B cell (primary cell): ENCODE results near the gene REEP6.

ENCODE experiments used
- CTCF ChIP-seq: fragments of 200-600 bp; IDR thresholded peaks from one replicate; pipeline ENCODE4 v1.8.0; 2022; ENCODE audit warnings: antibody characterized with exemption, mild to moderate bottlenecking
- EZH2 ChIP-seq: IDR thresholded peaks from 2 replicates; pipeline ENCODE4 v1.6.1; 2012; ENCODE audit warnings: borderline replicate concordance, low read depth, mild to moderate bottlenecking, moderate library complexity, low read length; ENCODE audit not compliant: insufficient read depth, poor library complexity, severe bottlenecking

GRCh38 chr19:1451916-1452801 is 38.8 kb upstream of the REEP6 start:
- TF ChIP-seq CTCF (no peak), EZH2 (no peak)
